ENCODE results near the gene HAUS1.

- TF ChIP-seq CTCF (IDR thresholded peaks at IDR 0.05), result no peak
- TF ChIP-seq POLR2A (IDR thresholded peaks at IDR 0.05), result no peak
Observed at GRCh38 chr18:46110406-46110805, 6.2 kb downstream of the HAUS1 start.

Data from ovary (tissue), 3 donors.